Stimulated activated CD4-positive, alpha-beta T cell treated with anti-CD3 and anti-CD28 coated beads, Interleukin-2, amount 100 ng/mL, for 4 hours (primary cell): ENCODE measurements around the gene GGT6.

Experiments
- DNase-seq: peaks from one replicate; pipeline ENCODE4 v3.0.0-alpha.2; 2020; ENCODE audit warnings: low read depth

GGT6 gene

DNA sequence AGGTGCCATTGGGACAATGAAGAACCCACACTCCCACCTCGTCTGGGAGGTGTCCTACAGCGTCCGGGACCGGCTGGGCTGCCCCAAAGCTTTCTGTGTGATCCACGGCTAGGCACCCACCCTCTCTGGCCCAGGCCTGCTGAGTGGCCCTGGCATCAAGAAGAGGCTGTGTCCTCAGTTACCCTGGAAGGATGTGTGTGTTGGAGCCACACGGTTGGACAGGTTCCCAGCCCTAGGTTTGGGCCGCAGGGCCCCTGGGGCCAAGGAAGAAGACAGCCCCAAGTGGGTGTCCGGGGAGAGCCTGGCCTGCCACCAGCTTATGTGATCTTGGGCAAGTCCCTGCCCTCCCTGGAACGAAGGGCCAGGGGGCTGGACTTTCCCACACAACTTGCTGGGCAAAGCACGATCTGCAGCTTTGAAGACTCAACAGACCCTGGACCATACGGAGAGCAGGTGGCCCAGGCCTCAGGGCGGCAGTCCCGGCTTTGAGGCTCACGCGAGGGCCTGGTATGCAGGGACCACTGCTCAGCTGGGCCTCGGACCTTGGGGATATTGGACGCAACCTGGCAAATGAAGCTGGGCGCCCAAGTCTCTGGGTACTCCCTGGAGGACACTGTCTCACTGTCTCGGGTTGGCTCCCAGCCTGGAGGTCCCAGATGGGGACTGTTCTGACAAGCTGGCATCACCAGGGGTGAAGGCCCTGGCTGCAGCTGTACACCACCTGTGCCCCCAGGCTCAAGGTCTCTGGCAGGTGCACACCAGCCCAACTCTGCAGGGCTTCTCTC is 22.7 kb downstream of the GGT6 start:
- DNase-seq: no peak

- no peak for DNase-seq
Observed at GRCh38 chr17:4536742-4537411, 23.5 kb downstream of the GGT6 start.

GRCh38 chr17:4536259-4536741 is 24.1 kb downstream of the GGT6 start:
- DNase-seq: no peak

GRCh38 chr17:4535667-4536258 is 24.6 kb downstream of the GGT6 start:
- DNase-seq: no peak

DNA sequence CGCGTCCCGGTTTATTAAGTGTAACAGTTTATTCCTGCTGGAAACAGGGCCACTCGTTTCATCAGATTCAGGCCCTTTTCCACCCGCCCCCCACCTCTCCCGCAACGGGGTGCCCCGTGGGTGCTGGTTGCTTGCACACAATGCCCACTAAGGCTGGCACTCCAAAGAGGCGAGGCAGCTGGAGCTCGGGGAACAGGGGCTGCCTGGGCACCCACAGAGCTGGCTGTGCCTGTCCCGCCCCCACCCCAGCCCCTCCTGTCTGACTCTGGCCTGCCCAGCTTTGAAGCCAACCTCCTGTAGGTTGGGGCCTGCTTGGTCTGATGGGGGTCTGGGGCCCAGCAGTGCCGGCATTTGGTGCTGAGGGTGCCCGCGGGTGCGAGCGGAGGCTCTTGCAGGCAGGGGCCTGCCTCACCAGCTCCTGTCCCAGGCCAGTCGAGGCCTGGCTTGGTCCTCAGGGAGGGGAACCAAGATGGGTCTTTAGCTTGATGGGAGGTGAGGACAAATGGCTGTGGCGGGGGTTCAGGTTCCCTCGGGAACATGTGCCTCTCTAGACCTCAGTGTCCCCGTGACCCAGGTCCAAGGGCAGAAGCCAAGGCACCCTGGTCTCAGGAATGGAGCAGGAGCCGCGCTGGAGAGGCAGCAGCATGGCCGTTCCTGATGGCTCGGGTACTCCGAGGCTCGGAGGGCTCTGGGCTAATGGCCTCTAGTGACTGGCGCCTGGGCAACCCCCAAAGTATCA is 25.3 kb downstream of the GGT6 start:
- DNase-seq: no peak

- no peak for DNase-seq
Observed at GRCh38 chr17:4534515-4534914, 25.9 kb downstream of the GGT6 start.

DNA sequence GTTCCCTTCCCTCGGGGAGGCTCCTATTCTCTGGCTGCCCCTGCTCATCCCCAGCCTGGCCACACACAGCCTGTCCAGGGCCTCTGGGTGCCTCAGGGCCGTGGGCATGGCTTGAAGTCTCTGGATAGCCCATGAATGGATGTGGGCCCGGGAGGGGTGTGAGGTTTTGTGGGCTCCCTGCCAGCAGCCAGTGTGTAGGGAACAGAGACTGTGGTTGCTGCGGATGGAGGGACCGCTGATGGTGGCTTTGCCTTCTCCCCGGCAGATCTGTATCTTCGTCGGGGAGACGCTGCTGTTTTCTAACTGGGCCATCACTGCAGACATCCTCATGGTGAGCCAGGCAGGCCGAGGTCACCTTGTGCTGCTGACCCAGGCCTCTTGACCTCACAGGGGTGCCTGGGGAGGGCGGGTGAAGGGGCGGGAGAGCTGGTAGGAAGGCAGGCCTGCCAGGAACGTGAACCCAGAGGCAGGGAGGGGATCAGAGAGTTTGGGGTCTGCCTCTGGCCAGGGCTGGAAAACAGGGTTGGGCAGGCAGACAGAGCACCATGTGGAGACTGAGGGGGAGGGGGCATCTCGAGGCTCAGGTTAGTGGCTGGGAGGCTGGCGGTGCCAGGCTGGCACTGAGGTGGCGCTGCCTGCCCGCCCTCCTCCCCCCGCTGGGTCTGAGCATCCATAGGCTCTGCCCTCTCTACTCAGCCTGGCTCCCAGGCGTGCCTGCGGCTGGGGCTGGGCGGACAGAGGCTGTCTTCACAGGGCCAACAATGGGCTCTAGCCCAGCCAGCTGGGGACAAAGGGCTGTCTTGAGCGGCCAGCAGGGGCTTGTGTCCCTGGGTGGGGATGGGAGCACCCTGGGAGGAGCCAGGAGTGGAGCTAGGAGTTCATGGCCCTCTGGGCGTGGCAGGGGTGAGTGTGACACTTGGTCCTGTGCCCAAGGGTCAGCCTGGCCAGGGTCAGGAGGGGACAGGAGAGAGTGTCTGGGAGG is 26.6 kb downstream of the GGT6 start:
- no peak for DNase-seq

DNA sequence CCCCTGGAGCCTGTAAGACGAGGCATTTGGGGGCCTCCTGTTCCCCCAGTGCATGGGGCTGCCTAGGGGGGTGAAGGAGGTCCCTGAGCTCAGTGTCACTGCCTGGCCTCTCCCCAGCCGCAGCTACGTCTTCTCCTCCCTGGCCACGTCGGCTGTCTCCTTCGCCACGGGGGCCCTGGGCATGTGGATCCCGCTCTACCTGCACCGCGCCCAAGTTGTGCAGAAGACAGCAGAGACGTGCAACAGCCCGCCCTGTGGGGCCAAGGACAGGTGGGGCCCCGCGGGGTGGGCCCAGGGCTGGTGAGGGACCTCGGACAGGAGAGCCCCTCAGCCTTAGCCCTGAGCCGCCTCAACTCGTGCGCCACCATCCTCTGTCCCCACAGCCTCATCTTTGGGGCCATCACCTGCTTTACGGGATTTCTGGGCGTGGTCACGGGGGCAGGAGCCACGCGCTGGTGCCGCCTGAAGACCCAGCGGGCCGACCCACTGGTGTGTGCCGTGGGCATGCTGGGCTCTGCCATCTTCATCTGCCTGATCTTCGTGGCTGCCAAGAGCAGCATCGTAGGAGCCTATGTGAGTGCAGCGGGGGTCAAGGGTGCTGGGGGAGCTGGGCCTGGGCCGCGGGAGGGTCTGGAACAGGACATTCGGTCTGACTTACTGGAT is 27.4 kb downstream of the GGT6 start:
- no peak for DNase-seq

- DNase-seq: no peak
Observed at GRCh38 chr17:4531988-4532736, 28.2 kb downstream of the GGT6 start.

DNA sequence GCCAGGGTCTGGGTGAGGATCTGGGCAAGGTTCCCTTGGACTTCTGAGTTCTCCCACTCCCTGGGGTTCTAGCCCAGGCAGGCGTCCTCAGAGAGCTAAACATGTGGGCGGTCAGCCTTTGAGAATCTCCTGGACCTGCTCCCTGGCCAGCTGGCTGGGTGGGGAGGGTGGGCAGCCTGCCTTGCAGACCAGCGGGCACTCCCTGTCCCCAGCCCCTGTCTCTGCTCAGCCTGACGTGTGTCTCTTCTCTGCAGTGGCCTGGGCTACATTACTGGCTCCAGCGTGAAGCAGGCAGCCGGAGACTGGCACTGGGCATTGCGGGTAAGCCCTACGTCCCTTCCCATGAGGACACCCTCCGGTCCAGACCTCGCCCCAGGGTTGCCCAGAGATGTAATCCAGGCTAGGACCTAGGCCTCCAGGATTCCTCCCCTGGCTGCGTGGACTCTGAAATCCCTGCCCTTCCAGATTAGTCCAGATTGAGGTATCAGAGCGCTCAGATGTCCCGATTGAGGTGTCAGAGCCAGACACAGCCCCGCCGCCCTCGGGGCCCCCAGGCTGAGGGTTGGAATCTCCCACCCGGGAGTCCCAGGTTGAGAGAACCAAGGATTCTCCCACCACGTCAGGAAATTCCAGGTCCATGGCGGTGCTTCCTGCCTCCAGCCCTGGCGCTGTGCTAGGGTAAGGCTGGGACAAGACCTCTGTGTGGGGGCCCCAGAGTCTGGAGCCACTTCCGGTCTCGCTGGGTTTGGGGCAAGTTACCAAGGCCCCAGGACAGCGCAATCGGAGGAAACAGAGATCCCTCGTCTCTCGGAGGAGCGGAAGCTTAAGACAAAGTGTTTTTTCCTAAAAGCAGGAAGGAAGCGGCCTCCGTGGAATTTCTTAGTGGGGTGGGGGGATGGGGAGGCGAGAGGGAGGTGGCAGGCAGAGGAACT is 29.3 kb downstream of the GGT6 start:
- DNase-seq: no peak

DNA sequence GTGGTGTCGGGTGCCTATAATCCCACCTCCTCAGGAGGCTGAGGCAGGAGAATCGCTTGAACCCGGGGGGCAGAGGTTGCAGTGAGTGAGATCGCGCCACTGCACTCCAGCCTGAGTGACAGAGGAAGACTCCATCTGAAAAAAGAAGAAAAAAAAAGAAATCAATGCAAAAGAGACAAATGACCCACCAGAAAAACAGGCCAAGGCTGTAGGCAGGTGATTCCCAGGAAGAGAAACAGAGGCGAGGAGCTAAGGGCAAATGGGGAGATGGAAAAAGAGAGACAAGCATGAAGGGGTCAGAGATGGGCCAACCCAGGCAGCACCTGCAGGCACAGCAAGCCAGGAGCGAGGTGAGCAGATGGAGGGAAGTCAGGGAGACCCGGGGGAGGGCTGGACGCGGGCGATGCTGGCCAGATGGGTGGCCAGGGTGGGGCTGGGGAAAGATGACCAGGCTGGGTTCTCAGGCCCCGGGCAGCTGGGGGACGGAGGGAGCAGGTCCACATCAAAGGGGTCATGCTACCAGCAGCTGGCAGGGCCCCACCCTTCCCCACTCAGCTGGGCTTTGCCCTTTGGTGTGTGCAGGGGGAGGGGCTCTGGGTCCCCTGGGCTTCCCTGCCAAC is 30.7 kb downstream of the GGT6 start:
- no peak for DNase-seq

DNA sequence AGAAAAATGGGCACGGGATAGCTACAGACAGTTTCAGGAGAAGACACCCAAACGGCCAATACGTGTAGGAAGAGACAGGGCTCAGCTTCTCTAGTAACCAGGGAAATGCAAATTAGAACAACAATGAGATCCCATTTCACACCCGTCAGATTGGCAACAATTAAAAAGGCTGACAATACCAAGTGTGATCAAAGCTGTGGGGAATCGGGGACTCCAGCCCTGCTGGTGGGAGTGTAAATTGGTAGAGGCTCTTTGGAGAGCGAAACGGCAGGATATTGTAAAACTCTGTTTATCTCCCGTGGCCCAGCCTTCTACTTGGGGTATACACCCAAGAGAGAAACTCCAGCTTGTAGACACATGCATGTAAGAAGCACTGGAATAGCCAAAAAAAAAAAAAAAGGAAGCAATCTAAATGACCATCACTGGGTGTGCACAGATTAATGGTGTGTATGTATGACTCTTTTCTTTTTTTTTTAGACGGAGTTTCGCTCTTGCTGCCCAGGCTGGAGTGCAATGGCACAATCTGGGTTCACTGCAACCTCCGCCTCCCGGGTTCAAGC is 32.7 kb downstream of the GGT6 start:
- no peak for DNase-seq

DNA sequence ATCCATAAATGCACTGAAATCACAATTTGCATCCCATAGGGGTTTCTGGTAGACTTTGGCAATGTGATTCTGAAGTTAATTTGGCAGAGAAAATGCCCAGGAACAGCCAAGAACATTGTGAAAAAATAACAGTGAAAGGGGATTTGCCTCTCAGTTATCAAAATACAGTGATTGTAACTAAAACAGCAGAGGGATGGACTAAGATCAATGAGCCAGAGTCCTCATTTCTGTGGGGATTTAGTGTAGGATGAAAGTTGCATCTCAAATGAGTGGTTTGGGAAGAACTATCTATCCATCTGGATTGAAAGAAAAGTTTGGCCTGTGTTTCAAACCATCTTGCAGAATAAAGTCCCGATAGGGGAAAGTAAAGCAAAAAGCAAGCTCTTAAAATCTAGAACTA is 33.2 kb downstream of the GGT6 start:
- no peak for DNase-seq

- DNase-seq: no peak
Observed at GRCh38 chr17:4525691-4526397, 34.5 kb downstream of the GGT6 start.

- no peak for DNase-seq
Observed at GRCh38 chr17:4523946-4524345, 36.4 kb downstream of the GGT6 start.

DNA sequence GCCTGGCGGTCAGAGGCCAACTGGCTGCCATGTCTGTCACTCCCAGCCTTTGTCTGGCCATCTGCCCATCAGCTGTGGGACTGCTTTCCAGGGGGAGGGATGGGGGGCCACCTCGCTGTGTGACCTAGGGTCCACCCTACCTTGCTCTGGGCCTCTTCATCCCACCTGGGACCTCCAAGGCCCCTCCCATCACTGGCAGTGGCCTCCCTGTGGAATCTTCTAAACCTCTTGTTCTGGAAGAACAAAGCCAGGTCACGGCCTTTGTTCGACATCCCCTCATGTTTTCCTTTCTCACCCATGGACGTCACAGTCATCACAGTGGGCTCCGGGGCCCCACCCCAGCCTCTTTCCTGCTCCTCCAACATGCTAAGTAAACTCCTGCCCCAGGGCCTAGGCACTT is 37.7 kb downstream of the GGT6 start:
- DNase-seq: no peak

DNA sequence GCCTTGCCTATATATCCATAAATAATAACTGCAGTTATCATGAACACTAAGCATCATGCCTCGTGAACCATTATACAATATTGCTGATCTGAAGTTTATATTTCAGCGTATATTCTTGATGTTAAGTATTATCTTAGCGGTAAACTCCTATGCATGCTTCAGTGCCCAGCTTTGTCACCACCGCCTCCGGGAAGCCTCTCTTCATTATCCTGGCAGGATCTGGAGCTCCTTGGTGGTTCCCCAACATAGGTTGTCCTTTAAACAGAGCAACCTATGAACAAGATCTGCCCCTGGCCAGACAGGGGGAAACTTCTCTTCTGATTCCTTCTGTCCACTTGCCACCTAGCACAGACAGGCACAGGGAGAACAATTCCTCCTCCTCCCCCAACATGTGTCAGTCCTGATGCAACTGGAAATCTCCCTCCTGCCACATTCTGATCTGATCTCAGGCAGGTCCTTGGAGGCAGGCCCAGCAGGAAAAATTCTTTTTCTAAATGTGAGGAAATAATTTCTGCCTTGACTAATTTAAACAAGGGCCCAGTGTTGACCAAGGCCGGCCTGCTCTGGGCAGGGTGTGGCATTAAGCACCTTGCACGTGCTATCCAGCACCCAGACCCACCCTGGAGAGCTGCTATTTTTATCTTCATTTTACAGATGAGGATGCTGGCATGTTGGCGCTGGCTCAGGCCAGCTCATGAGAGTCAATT is 39.3 kb downstream of the GGT6 start:
- DNase-seq: no peak
